Measurements from ENCODE around the gene FRMD4A.

The FRMD4A gene

GRCh38 chr10:14293526-14293925, 37.2 kb downstream of the FRMD4A start:
- no peak for DNase-seq

- DNase-seq, result no peak
Measured at GRCh38 chr10:14291296-14291695, 39.4 kb downstream of the FRMD4A start.

GRCh38 chr10:14285941-14286560, 44.7 kb downstream of the FRMD4A start:
- no peak for DNase-seq

- DNase-seq, result no peak
Measured at GRCh38 chr10:14282276-14282675, 48.4 kb downstream of the FRMD4A start.

GRCh38 chr10:14278533-14278932, 52.2 kb downstream of the FRMD4A start:
- no peak for DNase-seq

- DNase-seq, result no peak
Measured at GRCh38 chr10:14276210-14276609, 54.5 kb downstream of the FRMD4A start.

GRCh38 chr10:14271621-14272020, 59.1 kb downstream of the FRMD4A start:
- no peak for DNase-seq

- DNase-seq, result no peak
Measured at GRCh38 chr10:14270370-14270769, 60.4 kb downstream of the FRMD4A start.

- no peak for DNase-seq
Measured at GRCh38 chr10:14265709-14266108, 65.0 kb downstream of the FRMD4A start.

GRCh38 chr10:14262836-14263425, 67.8 kb downstream of the FRMD4A start:
- no peak for DNase-seq

GRCh38 chr10:14261336-14261735, 69.4 kb downstream of the FRMD4A start:
- no peak for DNase-seq

- DNase-seq, result no peak
Measured at GRCh38 chr10:14259696-14260566, 70.8 kb downstream of the FRMD4A start.

- DNase-seq, result no peak
Measured at GRCh38 chr10:14254368-14254767, 76.4 kb downstream of the FRMD4A start.

- no peak for DNase-seq
Measured at GRCh38 chr10:14253711-14254110, 77.0 kb downstream of the FRMD4A start.

GRCh38 chr10:14253079-14253478, 77.6 kb downstream of the FRMD4A start:
- DNase-seq, result no peak

- no peak for DNase-seq
Measured at GRCh38 chr10:14250496-14251076, 80.1 kb downstream of the FRMD4A start.

- peak; percentile 61 for DNase-seq
Measured at GRCh38 chr10:14247377-14248116, 83.2 kb downstream of the FRMD4A start.

GRCh38 chr10:14244801-14245211, 85.9 kb downstream of the FRMD4A start:
- DNase-seq, result no peak

- DNase-seq, result no peak
Measured at GRCh38 chr10:14244147-14244546, 86.6 kb downstream of the FRMD4A start.

- DNase-seq, result no peak
Measured at GRCh38 chr10:14243221-14243620, 87.5 kb downstream of the FRMD4A start.

- DNase-seq, result no peak
Measured at GRCh38 chr10:14241196-14241595, 89.5 kb downstream of the FRMD4A start.

GRCh38 chr10:14240253-14241189, 90.2 kb downstream of the FRMD4A start:
- DNase-seq, result peak; percentile 85
